DND-41 (cell line): ENCODE measurements around the gene MYOD1.

ENCODE experiments used
- ATAC-seq: fragments of 200-7000 bp; cut with Tn5 transposase; 3 replicates; pipeline ENCODE4 v1.9.1; 2021; ENCODE audit warnings: low read depth; ENCODE audit not compliant: insufficient read depth
- DNase-seq: peaks from one replicate; pipeline ENCODE4 v3.0.0-alpha.2; 2020
- H2AFZ ChIP-seq: 2 replicates; pipeline ENCODE4 v1.6.0; 2012; ENCODE audit warnings: low read depth, low read length
- H3K27ac ChIP-seq: 2 replicates; pipeline ENCODE4 v1.5.1; 2012; ENCODE audit warnings: low read length, inconsistent platforms
- H3K27me3 ChIP-seq: fragments of 200-600 bp; sonication (generic); 2 replicates; pipeline ENCODE4 v1.6.0; 2012; ENCODE audit warnings: low read length, mild to moderate bottlenecking, inconsistent platforms; ENCODE audit not compliant: insufficient read depth, poor library complexity
- H3K36me3 ChIP-seq: 2 replicates; pipeline ENCODE4 v1.5.1; 2012; ENCODE audit warnings: low read length, inconsistent platforms; ENCODE audit not compliant: insufficient read depth
- H3K4me1 ChIP-seq: 2 replicates; pipeline ENCODE4 v1.5.1; 2012; ENCODE audit warnings: mild to moderate bottlenecking, low read length; ENCODE audit not compliant: insufficient read depth
- H3K4me2 ChIP-seq: 2 replicates; pipeline ENCODE4 v1.6.0; 2012; ENCODE audit warnings: mild to moderate bottlenecking, moderate library complexity, low read length, inconsistent platforms; ENCODE audit not compliant: insufficient read depth
- H3K4me3 ChIP-seq, 2 experiments: fragments of 200-600 bp in 1 of 2; shearing (Covaris generic) in 1 of 2; 2 replicates each; pipeline ENCODE4 v1.5.1; 2012 to 2016; ENCODE audit warnings: inconsistent platforms in 2 of 2, low read length in 2 of 2, mild to moderate bottlenecking in 2 of 2, low read depth in 1 of 2, moderate library complexity in 1 of 2
- H3K79me2 ChIP-seq: 2 replicates; pipeline ENCODE4 v1.6.0; 2012; ENCODE audit warnings: low read length, inconsistent platforms; ENCODE audit not compliant: insufficient read depth
- H3K9ac ChIP-seq: 2 replicates; pipeline ENCODE4 v1.6.0; 2012; ENCODE audit warnings: low read depth, mild to moderate bottlenecking, inconsistent platforms, low read length, moderate library complexity
- H3K9me3 ChIP-seq: 2 replicates; pipeline ENCODE4 v1.5.1; 2012; ENCODE audit warnings: low read length, moderate library complexity, mild to moderate bottlenecking, inconsistent platforms; ENCODE audit not compliant: insufficient read depth, severe bottlenecking
- H4K20me1 ChIP-seq: 2 replicates; pipeline ENCODE4 v1.6.0; 2012; ENCODE audit warnings: low read length; ENCODE audit not compliant: insufficient read depth
- EZH2 ChIP-seq: IDR thresholded peaks from 3 replicates; pipeline ENCODE4 v1.6.1; 2012; ENCODE audit warnings: borderline replicate concordance, low read depth, mild to moderate bottlenecking, moderate library complexity, low read length, inconsistent platforms; ENCODE audit not compliant: severe bottlenecking
- TF ChIP-seq, protein P1 (sequence below): IDR thresholded peaks from 2 replicates; pipeline ENCODE4 v1.5.1; 2012; ENCODE audit warnings: borderline replicate concordance, low read length, moderate library complexity, mild to moderate bottlenecking; ENCODE audit not compliant: poor library complexity, severe bottlenecking; ENCODE audit errors: extremely low read depth

Gene MYOD1

GRCh38 chr11:17750013-17750800, 30.8 kb downstream of the MYOD1 start:
- no peak for DNase-seq
- no peak for ATAC-seq
- Histone ChIP-seq H3K27ac (no peak overlapping the region), H2AFZ (no peak overlapping the region), H3K4me3 (no peak overlapping the region), H3K36me3 (no peaks in the 10 kb centered on the region), H3K4me2 (no peak overlapping the region), H4K20me1 (0 out of 2 replicates have a peak, but pooled peaks cover 3% of the 10 kb centered on the region), H3K79me2 (no peaks in the 10 kb centered on the region), H3K4me1 (no peaks in the 10 kb centered on the region), H3K27me3 (peaks cover 6% of the 10 kb centered on the region), H3K9ac (no peak overlapping the region), H3K9me3 (no peaks in the 10 kb centered on the region)
- TF ChIP-seq EZH2: no peak
- TF ChIP-seq, protein P1, sequence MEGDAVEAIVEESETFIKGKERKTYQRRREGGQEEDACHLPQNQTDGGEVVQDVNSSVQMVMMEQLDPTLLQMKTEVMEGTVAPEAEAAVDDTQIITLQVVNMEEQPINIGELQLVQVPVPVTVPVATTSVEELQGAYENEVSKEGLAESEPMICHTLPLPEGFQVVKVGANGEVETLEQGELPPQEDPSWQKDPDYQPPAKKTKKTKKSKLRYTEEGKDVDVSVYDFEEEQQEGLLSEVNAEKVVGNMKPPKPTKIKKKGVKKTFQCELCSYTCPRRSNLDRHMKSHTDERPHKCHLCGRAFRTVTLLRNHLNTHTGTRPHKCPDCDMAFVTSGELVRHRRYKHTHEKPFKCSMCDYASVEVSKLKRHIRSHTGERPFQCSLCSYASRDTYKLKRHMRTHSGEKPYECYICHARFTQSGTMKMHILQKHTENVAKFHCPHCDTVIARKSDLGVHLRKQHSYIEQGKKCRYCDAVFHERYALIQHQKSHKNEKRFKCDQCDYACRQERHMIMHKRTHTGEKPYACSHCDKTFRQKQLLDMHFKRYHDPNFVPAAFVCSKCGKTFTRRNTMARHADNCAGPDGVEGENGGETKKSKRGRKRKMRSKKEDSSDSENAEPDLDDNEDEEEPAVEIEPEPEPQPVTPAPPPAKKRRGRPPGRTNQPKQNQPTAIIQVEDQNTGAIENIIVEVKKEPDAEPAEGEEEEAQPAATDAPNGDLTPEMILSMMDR: no peak

GRCh38 chr11:17750801-17751165, 31.4 kb downstream of the MYOD1 start:
- H3K4me1 ChIP-seq: no peaks in the 10 kb centered on the region
- no peak for TF ChIP-seq EZH2
- TF ChIP-seq, protein P1: no peak
- H3K9me3 ChIP-seq: no peaks in the 10 kb centered on the region
- no peaks in the 10 kb centered on the region for H3K79me2 ChIP-seq
- no peak overlapping the region for H3K4me3 ChIP-seq
- H3K36me3 ChIP-seq: no peaks in the 10 kb centered on the region
- no peak overlapping the region for H3K4me2 ChIP-seq
- no peak for DNase-seq
- no peak overlapping the region for H3K9ac ChIP-seq
- H3K27ac ChIP-seq: no peak overlapping the region
- 0 out of 2 replicates have a peak, but pooled peaks cover 3% of the 10 kb centered on the region for H4K20me1 ChIP-seq
- H2AFZ ChIP-seq: no peak overlapping the region
- H3K27me3 ChIP-seq: peaks cover 6% of the 10 kb centered on the region
- no peak for ATAC-seq

DNA sequence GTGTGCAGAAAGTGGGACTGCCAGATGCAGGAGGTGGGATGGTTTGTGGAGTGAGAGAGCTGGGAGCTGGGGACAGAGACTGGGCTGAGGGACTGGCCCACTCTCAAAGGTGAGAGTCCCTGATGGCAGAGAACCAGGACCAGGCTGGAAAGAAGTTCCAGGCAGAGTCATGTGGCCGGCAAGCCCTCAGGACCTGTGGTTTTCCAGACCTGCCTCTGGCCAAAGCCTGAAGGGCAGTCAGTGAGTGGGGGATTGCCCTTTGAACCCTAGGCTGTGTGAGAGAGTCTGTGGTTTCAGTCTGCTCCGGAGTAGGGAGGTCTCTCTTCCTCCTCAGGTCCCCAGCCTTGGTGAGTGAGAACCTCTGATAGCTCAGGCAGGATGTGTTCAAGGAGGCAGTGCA, 32.2 kb downstream of the MYOD1 start:
- Histone ChIP-seq H3K4me2 (no peak overlapping the region), H3K27me3 (peaks cover 3% of the 10 kb centered on the region), H3K9ac (no peak overlapping the region), H2AFZ (no peak overlapping the region), H3K36me3 (no peaks in the 10 kb centered on the region), H3K9me3 (no peaks in the 10 kb centered on the region), H3K4me3 (no peak overlapping the region), H3K27ac (no peak overlapping the region), H3K79me2 (no peaks in the 10 kb centered on the region), H3K4me1 (no peaks in the 10 kb centered on the region), H4K20me1 (0 out of 2 replicates have a peak, but pooled peaks cover 3% of the 10 kb centered on the region)
- DNase-seq (no peak), ATAC-seq (no peak)
- no peak for TF ChIP-seq EZH2
- TF ChIP-seq, protein P1: no peak
